ENCODE data around the gene AP1S3. TPM values are rescaled to one million over a fixed set of nuclear protein-coding genes. Genes with fewer than 3 reads are reported as not detected.

The AP1S3 gene
- total RNA-seq, 1 donor from 2014 or later: 6.4 TPM

GRCh38 chr2:223826995-223827394, 10.4 kb downstream of the AP1S3 start:
- no peaks in the 10 kb centered on the region for H3K36me3 ChIP-seq
- no peaks in the 10 kb centered on the region for H3K9me3 ChIP-seq
- no peak overlapping the region for H3K4me3 ChIP-seq
- TF ChIP-seq CTCF (IDR thresholded peaks at IDR 0.05): no peak
- H3K4me1 ChIP-seq: no peaks in the 10 kb centered on the region
- no peak for ATAC-seq
- no peak overlapping the region for H3K27ac ChIP-seq
- intact Hi-C loops (cut with DNase I): no loop called here
- DNase-seq: no peak
- H3K27me3 ChIP-seq (ENCODE audit: low read depth): no peaks in the 10 kb centered on the region

GRCh38 chr2:223824301-223824700, 13.1 kb downstream of the AP1S3 start:
- H3K27me3 ChIP-seq (ENCODE audit: low read depth): no peaks in the 10 kb centered on the region
- DNase-seq: no peak
- no peaks in the 10 kb centered on the region for H3K9me3 ChIP-seq
- no peaks in the 10 kb centered on the region for H3K4me1 ChIP-seq
- H3K4me3 ChIP-seq: no peak overlapping the region
- no peak for ATAC-seq
- no peak for TF ChIP-seq CTCF (IDR thresholded peaks at IDR 0.05)
- intact Hi-C loops (cut with DNase I): no loop called here
- no peak overlapping the region for H3K27ac ChIP-seq
- no peaks in the 10 kb centered on the region for H3K36me3 ChIP-seq

GRCh38 chr2:223822818-223823217, 14.6 kb downstream of the AP1S3 start:
- no peak for TF ChIP-seq CTCF (IDR thresholded peaks at IDR 0.05)
- ATAC-seq (no peak), DNase-seq (no peak)
- no peaks in the 10 kb centered on the region for H3K9me3 ChIP-seq
- H3K4me1 ChIP-seq: no peaks in the 10 kb centered on the region
- H3K36me3 ChIP-seq: no peaks in the 10 kb centered on the region
- H3K27ac ChIP-seq: no peak overlapping the region
- no peaks in the 10 kb centered on the region for H3K27me3 ChIP-seq (ENCODE audit: low read depth)
- no peak overlapping the region for H3K4me3 ChIP-seq
- intact Hi-C loops (cut with DNase I): no loop called here

DNA sequence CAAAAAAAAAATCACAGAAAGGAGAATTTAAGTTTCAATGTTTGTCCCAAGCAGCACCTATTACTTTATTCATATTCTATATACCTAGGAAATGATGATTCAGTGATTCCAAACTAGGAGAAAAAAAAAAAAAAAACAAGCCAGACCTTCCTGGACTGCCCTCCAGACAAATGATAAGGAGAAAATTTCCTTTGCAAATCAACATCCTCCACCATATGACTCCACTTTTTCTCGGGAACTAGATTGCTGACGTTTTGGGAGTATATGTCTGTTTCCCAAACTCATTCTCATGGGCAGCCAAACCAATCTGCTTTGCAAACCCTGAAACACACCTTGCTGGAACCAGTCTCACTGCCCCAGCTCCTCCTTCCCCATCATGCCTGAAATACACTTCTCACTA, 16.8 kb downstream of the AP1S3 start:
- TF ChIP-seq CTCF (IDR thresholded peaks at IDR 0.05): no peak
- Histone ChIP-seq H3K4me3 (no peak overlapping the region), H3K36me3 (no peaks in the 10 kb centered on the region), H3K27ac (no peak overlapping the region), H3K27me3 (ENCODE audit: low read depth) (no peaks in the 10 kb centered on the region), H3K4me1 (no peaks in the 10 kb centered on the region), H3K9me3 (no peaks in the 10 kb centered on the region)
- intact Hi-C loops (cut with DNase I): no loop called here
- ATAC-seq (no peak), DNase-seq (no peak)

DNA sequence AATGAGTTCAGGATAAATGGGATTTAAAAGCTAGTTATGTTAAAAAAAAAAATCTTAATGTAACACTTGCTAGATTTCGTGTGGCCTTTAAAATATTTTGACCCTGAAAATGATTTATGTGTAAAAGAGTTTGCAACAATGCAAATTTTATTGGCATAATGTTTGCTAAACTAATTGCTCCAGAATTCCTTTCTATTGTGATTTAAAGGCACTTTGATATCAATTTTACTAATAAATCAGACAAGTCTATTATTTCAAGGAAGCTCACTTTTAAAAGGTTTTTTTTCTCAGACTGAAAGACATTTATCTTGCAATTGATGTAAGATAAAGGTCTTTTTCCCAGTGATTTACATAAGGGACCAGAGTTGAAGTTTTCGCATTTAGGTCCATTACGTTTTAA, 17.5 kb downstream of the AP1S3 start:
- H3K4me1 ChIP-seq: no peaks in the 10 kb centered on the region
- no peaks in the 10 kb centered on the region for H3K9me3 ChIP-seq

More for the DNA sequence above, 17.5 kb downstream of the AP1S3 start:
- no peak overlapping the region for H3K4me3 ChIP-seq
- intact Hi-C loops (cut with DNase I): no loop called here
- no peak for TF ChIP-seq CTCF (IDR thresholded peaks at IDR 0.05)
- DNase-seq (no peak), ATAC-seq (no peak)
- no peak overlapping the region for H3K27ac ChIP-seq
- no peaks in the 10 kb centered on the region for H3K27me3 ChIP-seq (ENCODE audit: low read depth)
- H3K36me3 ChIP-seq: no peaks in the 10 kb centered on the region
